Measurements from ENCODE around the gene CADM2.

Gene CADM2

DNA sequence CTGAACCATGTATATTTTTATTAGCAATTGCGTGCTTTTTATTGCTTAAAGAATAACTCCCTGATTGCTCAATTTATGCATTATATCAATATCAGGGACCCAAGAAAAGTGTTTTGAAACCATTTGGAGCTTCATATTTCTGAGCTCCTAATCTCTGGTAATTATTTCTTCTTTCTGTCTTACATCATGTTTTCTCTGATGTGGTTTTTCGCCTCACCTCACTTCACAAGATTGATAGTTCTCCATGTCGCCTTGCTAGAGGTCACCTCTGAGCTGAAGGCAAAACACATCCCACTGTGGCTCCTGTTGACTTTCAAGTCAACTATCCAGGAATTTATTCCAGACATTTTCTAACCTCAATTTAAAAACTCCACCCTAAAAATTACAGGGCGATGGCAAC lies 837.4 kb downstream of the CADM2 start:
- DNase-seq (ENCODE audit: low read depth): no peak
- TF ChIP-seq, protein P1, sequence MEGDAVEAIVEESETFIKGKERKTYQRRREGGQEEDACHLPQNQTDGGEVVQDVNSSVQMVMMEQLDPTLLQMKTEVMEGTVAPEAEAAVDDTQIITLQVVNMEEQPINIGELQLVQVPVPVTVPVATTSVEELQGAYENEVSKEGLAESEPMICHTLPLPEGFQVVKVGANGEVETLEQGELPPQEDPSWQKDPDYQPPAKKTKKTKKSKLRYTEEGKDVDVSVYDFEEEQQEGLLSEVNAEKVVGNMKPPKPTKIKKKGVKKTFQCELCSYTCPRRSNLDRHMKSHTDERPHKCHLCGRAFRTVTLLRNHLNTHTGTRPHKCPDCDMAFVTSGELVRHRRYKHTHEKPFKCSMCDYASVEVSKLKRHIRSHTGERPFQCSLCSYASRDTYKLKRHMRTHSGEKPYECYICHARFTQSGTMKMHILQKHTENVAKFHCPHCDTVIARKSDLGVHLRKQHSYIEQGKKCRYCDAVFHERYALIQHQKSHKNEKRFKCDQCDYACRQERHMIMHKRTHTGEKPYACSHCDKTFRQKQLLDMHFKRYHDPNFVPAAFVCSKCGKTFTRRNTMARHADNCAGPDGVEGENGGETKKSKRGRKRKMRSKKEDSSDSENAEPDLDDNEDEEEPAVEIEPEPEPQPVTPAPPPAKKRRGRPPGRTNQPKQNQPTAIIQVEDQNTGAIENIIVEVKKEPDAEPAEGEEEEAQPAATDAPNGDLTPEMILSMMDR (IDR thresholded peaks at IDR 0.05; ENCODE audit: insufficient read depth, low read depth, low read length, missing control alignments): no peak
- no peak overlapping the region for H3K4me3 ChIP-seq (ENCODE audit: low read length)

DNA sequence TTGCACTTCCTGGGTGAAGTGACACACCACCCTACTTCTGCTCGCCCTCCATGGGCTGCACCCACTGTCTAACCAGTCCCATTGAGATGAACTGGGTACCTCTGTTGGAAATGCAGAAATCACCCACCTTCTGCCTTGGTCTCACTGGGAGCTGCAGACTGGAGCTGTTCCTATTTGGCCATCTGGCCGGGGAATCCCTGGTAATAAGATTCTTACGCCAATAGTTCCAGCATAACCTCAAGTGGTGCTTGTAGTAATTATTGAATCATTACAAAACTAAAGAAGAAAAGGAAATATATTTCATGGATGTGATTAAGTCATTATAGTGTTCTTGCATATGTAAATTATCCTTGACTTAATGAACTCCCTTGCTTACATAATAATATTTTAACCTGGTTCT lies 841.9 kb downstream of the CADM2 start:
- TF ChIP-seq, protein P1 (IDR thresholded peaks at IDR 0.05; ENCODE audit: insufficient read depth, low read depth, low read length, missing control alignments): no peak
- DNase-seq (ENCODE audit: low read depth): no peak
- no peak overlapping the region for H3K4me3 ChIP-seq (ENCODE audit: low read length)

DNA sequence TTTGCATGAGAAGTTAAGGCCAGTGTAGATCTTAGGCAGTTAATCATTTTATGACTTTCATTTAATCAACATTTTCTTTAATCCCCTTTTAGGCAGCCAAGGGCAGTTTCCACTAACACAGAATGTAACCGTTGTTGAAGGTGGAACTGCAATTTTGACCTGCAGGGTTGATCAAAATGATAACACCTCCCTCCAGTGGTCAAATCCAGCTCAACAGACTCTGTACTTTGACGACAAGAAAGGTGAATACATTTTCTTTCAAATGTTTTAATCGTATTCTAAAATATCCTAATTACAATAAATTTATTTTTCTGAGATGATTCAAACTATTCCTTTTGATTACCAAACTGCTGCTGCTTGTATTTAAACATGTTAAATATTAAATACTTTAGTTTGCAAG lies 843.2 kb downstream of the CADM2 start:
- no peak overlapping the region for H3K4me3 ChIP-seq (ENCODE audit: low read length)
- TF ChIP-seq, protein P1 (IDR thresholded peaks at IDR 0.05; ENCODE audit: insufficient read depth, low read depth, low read length, missing control alignments): peak; percentile 70
- DNase-seq (ENCODE audit: low read depth): peak; percentile 52

DNA sequence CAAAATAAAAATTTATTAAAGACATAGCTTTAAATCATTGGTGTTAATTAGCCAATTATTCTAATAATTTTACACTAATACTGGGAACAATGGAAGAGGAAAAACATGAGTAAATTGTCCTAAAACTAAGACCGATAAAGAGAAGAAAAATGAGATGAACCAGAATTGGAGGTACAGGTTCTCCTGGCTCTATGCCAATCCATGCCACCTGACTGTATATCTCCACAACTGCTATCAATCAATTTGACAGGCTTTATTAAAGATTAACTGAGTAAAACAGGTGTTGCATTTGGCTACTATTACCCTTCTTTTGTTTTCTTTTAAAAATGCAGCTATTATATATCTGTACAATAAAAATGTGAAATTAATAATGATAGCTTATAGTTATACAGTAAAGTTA lies 850.0 kb downstream of the CADM2 start:
- TF ChIP-seq, protein P1 (IDR thresholded peaks at IDR 0.05; ENCODE audit: insufficient read depth, low read depth, low read length, missing control alignments): no peak
- H3K4me3 ChIP-seq (ENCODE audit: low read length): no peak overlapping the region

DNA sequence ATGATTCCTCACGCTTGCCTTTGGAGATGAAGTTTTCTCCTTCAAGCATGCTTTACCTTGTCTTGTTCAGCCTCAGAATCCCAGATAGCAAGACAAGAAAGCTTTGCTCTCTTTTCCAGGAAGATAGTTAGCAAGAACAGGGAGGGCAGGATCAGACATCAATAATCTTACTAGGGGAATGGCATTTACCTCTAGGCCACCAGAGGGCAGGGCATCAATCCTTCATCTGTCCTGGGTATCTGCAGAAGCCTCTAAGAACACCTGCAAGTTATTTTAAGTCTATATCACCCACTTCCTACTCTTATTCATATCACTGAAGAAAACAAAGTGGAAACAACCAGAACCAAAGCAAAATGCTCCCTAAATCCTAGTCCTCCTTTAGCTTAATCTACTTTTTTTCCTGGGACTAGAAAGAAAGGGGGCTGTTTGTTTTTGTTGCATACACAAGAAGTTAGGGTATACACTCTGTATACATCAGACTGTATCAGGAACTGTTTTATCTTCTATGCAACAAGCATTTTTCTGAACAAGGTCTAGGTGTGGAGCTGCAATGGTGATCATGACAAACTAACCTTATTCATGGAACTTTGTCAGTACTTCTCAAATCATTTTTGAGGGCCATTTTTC lies 862.5 kb downstream of the CADM2 start:
- TF ChIP-seq, protein P1 (IDR thresholded peaks at IDR 0.05; ENCODE audit: insufficient read depth, low read depth, low read length, missing control alignments): peak; percentile 81
- H3K4me3 ChIP-seq (ENCODE audit: low read length): no peak overlapping the region
- DNase-seq (ENCODE audit: low read depth): peak; percentile 65

More for the DNA sequence above, 850.0 kb downstream of the CADM2 start:
- DNase-seq (ENCODE audit: low read depth): no peak

DNA sequence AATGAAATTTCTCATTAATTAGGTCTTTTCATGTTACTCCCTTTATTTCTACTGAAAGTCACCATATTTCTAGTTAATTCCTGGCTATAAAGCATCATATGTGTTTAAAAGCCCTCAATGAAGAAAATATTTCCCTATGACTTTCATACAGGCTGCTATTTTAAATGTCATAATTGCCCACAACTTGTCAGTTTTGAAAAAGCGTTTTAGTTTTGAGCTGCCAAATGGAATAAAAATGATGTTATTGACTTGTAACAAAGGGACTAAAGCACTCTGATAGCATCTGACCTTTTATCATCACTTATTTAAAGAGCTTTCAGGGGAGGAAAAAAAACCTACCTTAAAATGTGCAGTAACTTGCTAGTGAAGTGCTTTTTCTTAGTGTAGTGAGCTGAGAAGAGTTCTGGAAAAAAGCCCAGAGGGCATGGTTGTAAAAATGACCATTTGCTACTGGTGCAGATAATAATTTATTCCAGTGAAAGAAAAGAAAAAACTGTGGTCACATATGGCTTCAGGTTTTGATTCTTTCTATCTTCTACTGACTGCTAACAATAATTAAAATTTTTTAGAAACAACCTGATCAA lies 877.2 kb downstream of the CADM2 start:
- TF ChIP-seq, protein P1 (IDR thresholded peaks at IDR 0.05; ENCODE audit: insufficient read depth, low read depth, low read length, missing control alignments): no peak
- DNase-seq (ENCODE audit: low read depth): no peak
- H3K4me3 ChIP-seq (ENCODE audit: low read length): no peak overlapping the region

DNA sequence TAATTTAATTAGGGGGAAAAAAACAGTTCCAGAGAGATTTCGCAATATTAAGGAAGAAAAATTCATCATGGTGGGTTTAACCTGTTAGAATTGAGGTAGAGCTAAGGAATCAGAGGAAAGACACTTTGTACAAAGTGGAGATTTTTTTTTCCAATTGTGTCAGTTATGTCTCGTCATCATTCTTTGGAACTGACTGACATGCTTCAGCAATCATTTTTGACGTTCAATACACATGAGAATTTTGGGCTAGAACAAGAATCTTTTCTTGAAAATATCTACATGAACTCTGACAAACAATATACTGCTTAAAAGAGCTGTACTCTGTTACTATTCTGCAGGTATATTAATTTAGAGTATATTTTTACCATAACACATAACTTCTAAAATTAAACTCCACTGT lies 878.6 kb downstream of the CADM2 start:
- no peak for DNase-seq (ENCODE audit: low read depth)
- no peak overlapping the region for H3K4me3 ChIP-seq (ENCODE audit: low read length)
- TF ChIP-seq, protein P1 (IDR thresholded peaks at IDR 0.05; ENCODE audit: insufficient read depth, low read depth, low read length, missing control alignments): no peak
